Right cardiac atrium (tissue), 5 donors: ENCODE data around the gene TOMM40. TPM values are rescaled to one million over a fixed set of nuclear protein-coding genes. Genes with fewer than 3 reads are reported as not detected.

ENCODE experiments used
- ATAC-seq, 2 donors: fragments of 200-7000 bp; cut with Tn5 transposase; one replicate each; pipeline versions ENCODE4 v1.8.0 to v1.9.1; 2020; ENCODE audit warnings: moderate library complexity in 2 of 2, mild to moderate bottlenecking in 1 of 2
- DNase-seq, 3 donors: peaks; one replicate each; pipeline ENCODE4 v3.0.0-alpha.2; 2020
- H3K27ac ChIP-seq: one replicate; pipeline ENCODE4 v1.5.1; 2013; ENCODE audit warnings: mild to moderate bottlenecking, low read length, control low read depth, moderate library complexity
- H3K27me3 ChIP-seq: one replicate; pipeline ENCODE4 v1.6.1; 2013; ENCODE audit not compliant: control insufficient read depth, insufficient read depth
- H3K4me1 ChIP-seq: one replicate; pipeline ENCODE4 v1.6.1; 2013; ENCODE audit warnings: low read length; ENCODE audit not compliant: control insufficient read depth, insufficient read depth
- H3K4me3 ChIP-seq: one replicate; pipeline ENCODE4 v1.5.1; 2013; ENCODE audit warnings: low read length, control low read depth
- H3K9me3 ChIP-seq: one replicate; pipeline ENCODE4 v1.6.1; 2013; ENCODE audit warnings: low read length; ENCODE audit not compliant: control insufficient read depth
- WGBS: extraction: QIAGEN DNeasy Blood & Tissue Kit; methylation state at CpG from one replicate; pipeline ENCODE4 v1.1.7; 2013; 5-methylcytosine and 5-hydroxymethylcytosine counted together
- intact Hi-C, 4 donors: fragments of 100-400 bp; cut with DNase I; formaldehyde crosslinking; loops; one replicate each; pipeline versions ENCODE4 v1.11.0 to v1.14.0; 2022 to 2023
- polyA plus RNA-seq: library from polyadenylated mRNA; stranded (reverse); fragments of 200-250 nt; gene quantifications from one replicate; pipeline ENCODE4 v1.2.3, GENCODE V29; 2013
- total RNA-seq, 4 donors: library from RNA; stranded (reverse); fragmentation: NEBNext Ultra II Directional; extraction: Animal tissue kit (Norgen Biotek cat#: 25700); gene quantifications; one replicate each; pipeline ENCODE4 v1.2.1, GENCODE V29; 2021
- donor health status: healthy with polysubstance abuse.
- donor health status: DM: no; HTN: yes; CAD: no.
- donor health status: DM: no; HTN: no; CAD: no.
- donor health status: DM: no; HTN: yes; CAD: no; lungs with severe emphysema.
- donor health status: DM: yes; HTN: yes; CAD: no.

The TOMM40 gene
- total and polyA plus RNA-seq, 5 donors: 36.7 to 51.4 (median 46.5) TPM

- no peaks in the 10 kb centered on the region for H3K9me3 ChIP-seq
- H3K27ac ChIP-seq: no peak overlapping the region
- 87% methylated on average over 4 of the region's 4 CpGs for WGBS
- DNase-seq: no peak
- H3K4me3 ChIP-seq: no peak overlapping the region
- no peaks in the 10 kb centered on the region for H3K4me1 ChIP-seq
- no peaks in the 10 kb centered on the region for H3K27me3 ChIP-seq
- intact Hi-C loops: no loop called here
- ATAC-seq: no peak
Measured at GRCh38 chr19:44931541-44931940, 40.5 kb downstream of the TOMM40 start.

- Histone ChIP-seq H3K9me3 (no peaks in the 10 kb centered on the region), H3K4me3 (no peak overlapping the region), H3K27ac (no peak overlapping the region), H3K27me3 (no peaks in the 10 kb centered on the region), H3K4me1 (peaks cover 1% of the 10 kb centered on the region)
- ATAC-seq: no peak
- 85% methylated on average over 5 of the region's 5 CpGs for WGBS
- DNase-seq: no peak
- intact Hi-C loops: loop anchor here in 1 of 4 donors (5.0 kb wide), 1 partner anchor 32 kb away; the partner anchor contains the start of gene APOE
Measured at GRCh38 chr19:44939668-44940067, 48.6 kb downstream of the TOMM40 start.

GRCh38 chr19:44942067-44942571 is 51.1 kb downstream of the TOMM40 start, which contains the start of gene APOC4:
Gene APOC4 (plus strand): TSS chr19:44942237. CDS start chr19:44942278, 41 bp downstream.
- Histone ChIP-seq H3K9me3 (no peaks in the 10 kb centered on the region), H3K4me3 (no peak within 1 kb of the TSS), H3K4me1 (peaks cover 1% of the 10 kb centered on the region), H3K27ac (no peak within 1 kb of the TSS), H3K27me3 (no peaks in the 10 kb centered on the region)
- ATAC-seq: no peak
- no peak for DNase-seq
- intact Hi-C loops: loop anchor here in 1 of 4 donors (5.0 kb wide), 1 partner anchor 35 kb away; the partner anchor contains the start of gene APOE
- WGBS: 88% methylated on average over 14 of the region's 14 CpGs

GRCh38 chr19:44943801-44944249 is 52.8 kb downstream of the TOMM40 start:
- peaks cover 1% of the 10 kb centered on the region for H3K4me1 ChIP-seq
- H3K9me3 ChIP-seq: no peaks in the 10 kb centered on the region
- peak in 2 of 3 donors; percentile 72 to 76 for DNase-seq
- intact Hi-C loops: loop anchor here in 1 of 4 donors (5.0 kb wide), 1 partner anchor 37 kb away; the partner anchor contains the start of gene APOE
- ATAC-seq: peak; percentile 36 to 40
- H3K27me3 ChIP-seq: no peaks in the 10 kb centered on the region
- 38% methylated on average over 10 of the region's 10 CpGs for WGBS
- H3K27ac ChIP-seq: no peak overlapping the region
- no peak overlapping the region for H3K4me3 ChIP-seq

- Histone ChIP-seq H3K27me3 (no peaks in the 10 kb centered on the region), H3K4me1 (peaks cover 1% of the 10 kb centered on the region), H3K27ac (no peak overlapping the region), H3K9me3 (no peaks in the 10 kb centered on the region), H3K4me3 (no peak overlapping the region)
- intact Hi-C loops: loop anchor here in 2 of 4 donors (5.0 kb wide), 2 partner anchors 35 to 45 kb away; partner anchors contain the start of gene APOC1 (in 1 of the 2)
- WGBS: 90% methylated on average over 13 of the region's 13 CpGs
- ATAC-seq (no peak), DNase-seq (no peak)
Measured at GRCh38 chr19:44947041-44947581, 56.1 kb downstream of the TOMM40 start.

- ATAC-seq (no peak), DNase-seq (no peak)
- Histone ChIP-seq H3K4me1 (peaks cover 1% of the 10 kb centered on the region), H3K27ac (no peak overlapping the region), H3K9me3 (no peaks in the 10 kb centered on the region), H3K4me3 (no peak overlapping the region), H3K27me3 (no peaks in the 10 kb centered on the region)
- 79% methylated on average over 5 of the region's 5 CpGs for WGBS
- intact Hi-C loops: loop anchor here in 2 of 4 donors (5.0 kb wide), 2 partner anchors 36 to 46 kb away; partner anchors contain the start of gene APOC1 (in 1 of the 2)
Measured at GRCh38 chr19:44948237-44948636, 57.2 kb downstream of the TOMM40 start.

GRCh38 chr19:44948763-44949374 is 57.8 kb downstream of the TOMM40 start:
- 81% methylated on average over 5 of the region's 5 CpGs for WGBS

GRCh38 chr19:44949550-44949949 is 58.5 kb downstream of the TOMM40 start:
- intact Hi-C loops: loop anchor here in 2 of 4 donors (5.0 kb wide), 2 partner anchors 37 to 47 kb away; partner anchors contain the start of gene APOC1 (in 1 of the 2)
- Histone ChIP-seq H3K4me1 (no peaks in the 10 kb centered on the region), H3K27ac (no peak overlapping the region), H3K27me3 (no peaks in the 10 kb centered on the region), H3K4me3 (no peak overlapping the region), H3K9me3 (no peaks in the 10 kb centered on the region)
- DNase-seq (no peak), ATAC-seq (no peak)
- WGBS: 91% methylated on average over 9 of the region's 9 CpGs

More at GRCh38 chr19:44948763-44949374, 57.8 kb downstream of the TOMM40 start:
- DNase-seq (no peak), ATAC-seq (no peak)
- Histone ChIP-seq H3K4me3 (no peak overlapping the region), H3K27ac (no peak overlapping the region), H3K27me3 (no peaks in the 10 kb centered on the region), H3K4me1 (peaks cover under 1% of the 10 kb centered on the region), H3K9me3 (no peaks in the 10 kb centered on the region)
- intact Hi-C loops: loop anchor here in 2 of 4 donors (5.0 kb wide), 2 partner anchors 37 to 47 kb away; partner anchors contain the start of gene APOC1 (in 1 of the 2)

GRCh38 chr19:44951179-44952159 is 60.4 kb downstream of the TOMM40 start:
- ATAC-seq: peak; percentile 3 to 6
- intact Hi-C loops: loop anchor here in 3 of 4 donors (5.0 kb wide), 1 partner anchor 49 kb away; no protein-coding TSS in a partner anchor
- WGBS: 48% methylated on average over 13 of the region's 13 CpGs
- Histone ChIP-seq H3K4me1 (peaks cover 5% of the 10 kb centered on the region), H3K27me3 (no peaks in the 10 kb centered on the region), H3K4me3 (no peak overlapping the region), H3K27ac (no peak overlapping the region), H3K9me3 (no peaks in the 10 kb centered on the region)
- peak; percentile 34 to 79 (median 69) for DNase-seq
